ENCODE results near the gene IFNA10.
A peak's percentile ranks its signal among the peaks of the same experiment; 100 is the strongest.
"Not testable (repeated sequence)": the region's sequence is repeated elsewhere in the genome, so short reads cannot be mapped to it uniquely, and the experiment has no call there.

The IFNA10 gene

DNA sequence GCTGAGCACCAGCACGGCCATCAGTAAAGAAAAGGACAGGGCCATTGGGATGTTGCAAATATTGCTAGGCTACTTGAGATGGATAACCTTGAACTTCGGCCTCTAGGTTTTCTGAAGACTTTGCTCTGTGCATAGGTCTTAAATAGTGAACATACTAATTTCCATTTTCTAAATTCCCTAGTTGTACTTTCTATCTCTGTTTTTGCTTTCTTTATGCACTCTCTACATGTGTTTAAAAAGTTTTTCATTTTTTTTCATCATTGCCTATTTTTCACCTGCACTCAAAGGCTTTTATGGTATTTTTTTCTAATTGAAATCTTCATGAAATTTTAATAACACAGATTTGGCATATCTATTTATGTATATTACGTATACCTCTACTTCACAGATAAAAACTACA is 19.5 kb downstream of the IFNA10 start, which contains the start of gene IFNA4:
TSS of gene IFNA4 (minus strand) at position 101 of the 400 bp plus-strand sequence. CDS start at position 45, 56 bp downstream.
- not testable (repeated sequence) for DNase-seq

GRCh38 chr9:21182810-21183736 is 23.9 kb downstream of the IFNA10 start:
- peak; percentile 50 for DNase-seq

DNA sequence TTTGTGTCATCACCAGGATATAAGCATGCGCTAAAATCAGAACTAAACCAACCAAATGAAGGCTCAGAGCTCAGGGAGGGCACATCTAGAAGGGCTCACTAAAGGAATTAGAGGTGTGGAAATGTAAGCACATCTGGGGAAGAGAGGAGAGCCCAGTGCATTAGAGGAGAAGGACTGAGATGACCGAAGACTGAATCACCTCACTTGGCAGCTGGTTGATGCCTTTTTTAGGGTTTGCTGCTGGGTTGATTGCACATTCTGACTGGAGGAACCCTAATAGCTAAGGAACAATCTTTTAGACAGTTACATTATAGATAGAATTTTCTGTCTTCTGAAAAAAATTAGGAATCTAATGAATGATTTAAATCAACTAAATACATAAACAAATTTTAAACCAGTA is 32.3 kb downstream of the IFNA10 start:
- DNase-seq = no peak

DNA sequence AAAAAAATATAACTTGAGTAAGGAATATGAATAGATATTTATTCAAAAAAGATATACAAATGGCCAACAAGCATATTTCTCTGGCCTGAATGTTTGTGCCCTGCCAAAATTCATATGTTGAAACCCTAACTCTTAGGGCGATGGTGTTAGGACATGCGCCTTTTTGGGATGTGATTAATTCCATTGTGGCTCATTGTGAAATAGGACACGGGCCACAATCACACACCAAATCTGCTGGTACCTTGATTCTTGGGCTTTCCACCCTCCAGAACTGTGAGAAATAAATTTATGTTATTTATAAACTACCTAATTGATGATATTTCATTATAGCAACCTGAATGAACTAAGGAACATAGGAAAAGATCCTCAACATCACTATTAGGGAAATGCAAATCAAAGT is 34.8 kb downstream of the IFNA10 start:
- DNase-seq = no peak

- no peak for DNase-seq
Measured at GRCh38 chr9:21171351-21171750, 35.6 kb downstream of the IFNA10 start.

- DNase-seq = not testable (repeated sequence)
Measured at GRCh38 chr9:21166560-21166959, 40.4 kb downstream of the IFNA10 start, which contains the start of gene IFNA21. TSS of gene IFNA21 (minus strand) at chr9:21166660. CDS start at chr9:21166612, 48 bp downstream.

DNA sequence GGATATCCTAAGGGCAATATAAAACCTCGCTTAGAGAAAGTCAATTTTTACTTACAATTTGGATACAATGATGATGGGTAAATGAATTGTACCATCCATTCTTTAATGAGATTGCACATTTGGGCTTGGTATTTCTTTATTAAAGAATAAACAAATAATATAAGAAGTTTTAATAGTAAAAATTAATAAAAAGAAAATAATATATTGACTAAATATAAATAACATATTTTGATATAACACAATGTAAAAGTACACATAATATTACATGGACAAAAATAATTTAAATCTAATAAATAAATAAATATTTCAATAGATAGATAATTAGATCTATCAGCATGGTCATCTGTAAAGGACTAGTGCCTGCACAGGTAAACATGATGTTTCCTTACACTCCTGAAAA is 41.4 kb downstream of the IFNA10 start:
- no peak for DNase-seq

DNA sequence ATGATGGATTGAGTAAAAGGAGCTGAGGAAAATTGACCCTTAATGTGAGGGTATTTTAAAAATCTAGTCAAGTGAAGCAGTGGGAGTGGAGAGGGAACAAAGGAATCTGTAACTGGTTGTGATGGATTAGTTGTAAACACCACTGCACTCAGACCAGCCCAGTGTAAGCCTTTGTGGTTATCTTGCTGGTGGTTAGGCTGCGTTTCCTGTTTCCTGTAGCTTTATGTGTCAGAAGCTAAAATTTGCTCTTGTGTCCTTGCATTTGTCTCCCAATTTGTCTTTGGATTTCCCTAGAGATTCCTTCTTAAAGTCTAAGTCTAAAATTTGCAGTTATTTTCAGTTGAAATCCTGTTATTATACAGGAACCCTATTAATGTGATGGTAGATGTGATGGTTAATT is 46.8 kb downstream of the IFNA10 start:
- DNase-seq = no peak
